Fibroblast of the conjunctiva (primary cell): ENCODE measurements around the gene SUSD6.

ENCODE experiments used
- DNase-seq: peaks from one replicate; pipeline ENCODE4 v3.0.0-alpha.2; 2010; ENCODE audit warnings: low read depth

Gene SUSD6

DNA sequence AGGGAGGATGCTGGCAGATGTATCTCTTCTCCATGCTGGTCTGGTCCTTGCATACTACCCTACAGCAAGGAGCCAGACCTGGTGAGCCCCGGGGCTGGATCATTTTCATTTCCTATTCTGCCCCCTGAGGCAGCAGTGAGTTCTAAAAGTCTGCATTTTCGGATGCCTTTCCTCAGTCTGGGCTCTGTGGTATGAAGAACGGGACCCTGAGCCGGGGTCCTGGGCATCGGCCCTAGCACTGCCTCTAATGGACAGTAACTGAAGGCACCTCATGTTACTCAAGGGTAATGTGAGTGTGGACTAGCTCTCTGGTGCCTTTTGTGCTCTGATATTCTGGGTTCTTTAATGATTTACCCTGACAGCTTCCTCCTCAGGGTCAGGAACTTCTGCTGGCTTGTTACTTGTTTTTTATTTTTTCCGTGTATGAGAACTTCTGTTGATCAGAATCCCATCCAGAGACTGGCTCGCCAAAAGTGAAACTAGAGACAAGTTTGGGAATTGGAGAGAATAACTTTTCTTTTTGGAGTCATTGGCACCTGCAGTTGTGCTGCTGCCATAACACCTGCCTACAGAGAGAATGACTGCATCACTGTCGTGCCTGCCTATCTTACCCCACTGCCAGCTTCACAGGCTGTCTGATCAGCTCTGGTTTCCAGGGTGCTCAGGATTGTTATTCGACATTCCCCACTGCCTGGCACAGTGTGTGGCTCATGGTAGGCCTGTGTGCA lies 62.3 kb downstream of the SUSD6 start:
- DNase-seq = no peak

DNA sequence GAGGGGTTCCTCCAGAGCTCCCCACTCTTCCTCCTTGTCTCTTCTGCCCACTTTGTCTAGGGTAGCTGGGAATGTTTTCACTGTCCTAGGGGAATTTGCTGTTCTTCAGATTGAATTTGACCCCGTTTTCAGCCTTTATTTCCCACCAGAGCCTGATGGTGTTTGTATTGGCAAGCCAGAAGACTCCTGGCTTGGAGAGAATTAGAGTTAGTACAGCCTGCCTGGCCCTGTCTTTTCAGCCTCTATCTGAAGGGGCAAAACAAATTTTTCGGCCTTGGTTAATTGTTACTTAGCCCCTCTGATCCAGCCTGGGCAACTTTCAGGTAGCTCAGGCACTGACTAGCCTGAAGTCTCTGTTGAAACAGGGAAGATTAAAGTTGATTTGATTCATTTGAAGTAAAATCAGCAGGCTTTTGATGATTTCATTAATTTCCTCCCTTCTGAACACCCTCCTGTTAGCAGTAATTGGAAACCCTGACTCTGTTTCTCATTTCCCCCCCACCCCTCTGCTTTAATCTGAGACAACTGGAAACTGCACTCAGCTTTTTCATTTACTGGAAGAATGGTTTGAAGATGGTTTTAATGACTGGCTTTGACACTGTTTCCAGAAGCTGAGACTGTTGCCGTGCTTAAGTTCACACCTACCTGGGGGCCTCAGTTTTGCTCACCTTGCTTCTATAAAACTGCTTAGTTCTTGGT lies 63.3 kb downstream of the SUSD6 start:
- DNase-seq = no peak

DNA sequence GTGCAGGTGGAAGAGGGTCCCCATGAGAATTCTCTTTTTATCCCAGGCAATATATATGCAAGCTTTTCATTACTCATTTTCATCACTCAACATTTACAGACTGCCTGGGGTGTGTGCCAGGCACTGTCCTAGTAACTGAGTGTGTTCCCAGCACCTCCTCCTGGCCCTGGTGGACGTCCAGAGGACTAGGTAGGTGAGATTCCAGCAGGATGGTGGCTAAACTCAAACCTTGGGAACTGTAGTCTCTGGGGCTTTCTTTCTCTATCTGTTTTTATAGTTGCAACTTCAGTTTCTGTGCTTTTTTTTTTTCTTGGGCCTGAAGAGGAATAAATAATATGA lies 63.8 kb downstream of the SUSD6 start:
- no peak for DNase-seq

DNA sequence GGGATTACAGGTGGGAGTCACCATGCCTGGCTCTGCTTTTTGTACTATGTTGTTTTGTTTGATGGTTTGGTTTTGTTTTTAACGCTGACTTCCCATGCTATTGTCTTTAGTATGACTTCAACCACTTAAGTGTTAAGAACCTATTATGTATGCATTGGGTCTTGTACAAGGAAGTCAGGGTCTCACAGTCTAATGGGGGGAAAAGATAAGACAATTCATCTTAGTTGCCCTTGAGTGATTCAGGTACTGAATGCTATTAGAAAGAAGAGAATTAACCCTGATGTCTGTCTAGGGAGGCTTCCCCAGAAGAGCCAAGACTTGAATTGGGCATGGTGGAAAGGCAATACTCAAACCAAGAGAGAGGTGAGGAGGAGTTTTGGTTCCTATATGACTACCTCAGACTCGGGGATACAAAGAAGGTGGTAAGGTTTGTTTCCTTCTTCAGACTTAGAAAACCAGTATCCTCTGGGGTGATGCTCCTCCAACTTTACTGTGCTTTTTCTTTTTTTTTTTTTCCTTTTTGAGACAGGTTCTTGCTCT lies 64.6 kb downstream of the SUSD6 start:
- no peak for DNase-seq

DNA sequence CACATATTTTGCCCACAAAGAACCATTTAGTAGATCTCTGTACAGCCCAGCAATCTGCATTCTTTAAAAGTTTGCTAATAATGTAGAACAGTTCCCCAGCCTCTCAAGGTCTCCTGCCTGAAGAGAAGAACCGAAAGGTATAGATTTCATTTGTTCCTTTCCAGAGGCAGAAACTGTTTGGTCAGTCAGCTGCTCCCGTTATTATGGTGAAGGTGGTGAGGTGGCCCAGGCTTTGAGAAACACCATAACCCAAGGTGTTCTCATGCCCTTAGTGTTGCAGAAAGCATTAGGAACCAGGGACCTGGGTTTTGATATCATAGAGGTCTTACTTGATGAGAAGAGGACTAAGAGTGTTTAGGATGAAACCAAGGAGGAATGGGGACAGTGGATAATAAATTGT lies 65.3 kb downstream of the SUSD6 start:
- DNase-seq = no peak

DNA sequence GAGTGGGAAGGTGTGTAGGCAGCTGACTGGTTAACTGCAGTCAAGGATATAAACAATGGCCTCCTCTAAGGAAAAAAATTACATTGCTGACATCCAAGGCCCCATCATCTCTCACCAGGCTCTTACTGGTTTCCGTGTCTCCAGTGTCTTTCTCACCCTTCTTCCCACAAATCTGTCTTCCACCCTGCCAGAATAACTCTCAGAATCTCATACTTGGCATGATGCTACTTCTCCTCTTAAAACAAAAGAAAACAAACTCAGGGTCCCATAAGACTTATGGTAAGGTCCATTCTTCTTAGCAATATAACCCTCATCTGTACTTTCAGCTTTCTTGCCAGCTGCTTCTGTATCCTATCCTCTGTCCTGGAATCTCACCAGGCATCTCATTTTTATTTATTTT lies 68.9 kb downstream of the SUSD6 start:
- DNase-seq = no peak

DNA sequence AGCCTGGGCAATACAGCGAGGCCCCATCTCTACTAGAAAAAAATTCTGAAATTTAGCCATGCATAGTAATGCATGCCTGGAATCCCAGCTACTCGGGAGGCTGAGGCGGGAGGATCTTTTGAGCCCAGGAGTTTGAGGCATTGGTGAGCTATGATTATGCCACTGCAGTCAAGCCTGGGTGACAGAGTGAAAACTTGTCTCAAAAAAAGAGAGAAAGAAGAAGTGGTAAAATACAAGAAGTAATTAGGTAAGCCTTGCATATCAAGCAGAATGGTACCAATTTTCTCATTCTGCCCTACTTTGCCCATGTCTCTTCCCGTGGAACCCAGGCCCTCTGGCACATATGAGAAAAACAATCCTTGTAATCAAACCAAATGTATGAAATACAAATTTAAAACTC lies 70.7 kb downstream of the SUSD6 start:
- DNase-seq = no peak

DNA sequence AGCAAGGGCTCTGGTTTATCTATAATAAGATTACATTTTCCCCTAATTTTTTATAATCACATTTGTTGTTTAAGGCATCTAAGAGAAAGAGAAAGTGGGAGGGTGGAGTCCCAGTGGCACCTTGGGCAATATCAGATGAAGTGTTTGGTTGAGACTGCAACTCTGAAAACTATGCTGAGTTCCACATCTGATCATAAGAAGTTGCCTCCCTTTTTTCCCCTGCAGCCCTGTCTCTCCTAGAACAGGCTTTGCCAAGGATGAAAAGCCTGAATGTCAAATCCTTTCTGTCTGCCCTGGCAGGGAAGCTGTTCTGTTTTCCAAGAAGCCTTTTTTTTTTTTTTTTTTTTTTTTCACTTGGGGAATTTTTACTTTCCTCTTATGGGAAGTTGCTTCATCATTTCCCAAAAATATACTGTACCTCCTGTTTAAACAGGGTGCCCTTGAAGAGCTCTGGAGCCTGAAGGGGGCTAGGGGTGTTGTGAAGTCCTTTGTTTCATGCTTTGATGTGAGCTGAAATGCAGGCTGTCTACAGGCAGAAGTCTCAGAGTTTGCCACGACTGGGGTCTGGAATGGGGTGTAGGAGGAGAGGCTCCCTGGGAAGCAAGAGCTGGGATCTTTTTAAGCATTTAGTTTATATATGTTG lies 71.3 kb downstream of the SUSD6 start:
- no peak for DNase-seq

DNA sequence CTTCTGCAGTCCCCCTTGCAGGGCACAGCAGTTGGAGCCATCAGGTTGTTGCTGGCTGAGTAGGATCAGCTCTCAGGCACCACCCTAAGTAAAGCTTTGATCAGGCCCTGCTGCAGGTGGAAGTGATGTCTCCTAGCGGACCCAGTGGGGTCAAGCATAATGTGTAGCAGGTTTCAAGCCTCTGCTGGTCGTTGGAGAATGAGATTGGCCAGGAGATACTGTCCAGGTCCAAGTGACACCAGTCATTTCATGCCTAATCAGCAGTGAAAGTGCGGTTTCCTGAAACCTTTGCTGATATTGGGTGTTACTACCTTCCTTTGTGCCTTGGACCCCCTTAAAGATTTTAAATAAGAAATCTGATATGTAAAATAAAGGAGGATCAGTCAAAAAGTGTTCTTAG lies 72.6 kb downstream of the SUSD6 start:
- DNase-seq = no peak

DNA sequence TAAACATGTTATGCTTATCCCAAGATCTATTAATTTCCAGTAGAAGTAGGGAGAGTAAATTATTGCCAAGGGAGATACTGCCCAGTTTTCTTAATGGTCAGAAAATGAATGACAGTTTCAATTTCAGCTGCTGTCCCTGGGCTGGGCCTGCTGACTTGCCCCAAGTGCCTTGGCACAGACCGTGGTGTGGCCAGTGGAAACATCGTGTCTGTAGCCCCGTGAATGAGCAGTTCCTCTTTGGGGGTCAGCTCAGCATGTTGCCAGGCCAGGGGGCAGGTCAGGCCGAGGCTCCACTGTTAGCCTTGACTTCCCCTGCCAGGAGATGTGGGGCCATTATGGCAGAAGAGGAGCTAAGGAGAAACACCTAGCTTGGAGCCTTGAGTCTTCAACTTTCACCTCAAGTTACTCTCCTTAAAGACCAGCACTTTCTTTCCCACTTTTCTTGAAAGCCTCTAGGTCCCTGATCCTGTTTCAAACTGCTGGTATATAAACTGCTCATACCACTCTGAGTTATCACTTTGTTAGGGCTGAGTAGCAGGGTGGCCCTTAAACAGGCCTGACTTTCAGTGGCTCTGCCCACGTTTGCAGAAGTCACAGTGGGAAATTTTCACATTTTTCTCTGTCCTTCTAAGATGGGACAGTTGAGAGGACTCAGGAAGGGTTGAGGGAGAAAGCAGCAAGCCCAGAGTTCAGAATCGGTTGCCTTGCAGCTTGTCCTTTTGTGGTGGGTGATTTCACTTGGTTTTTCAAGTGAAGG lies 73.2 kb downstream of the SUSD6 start:
- no peak for DNase-seq

DNA sequence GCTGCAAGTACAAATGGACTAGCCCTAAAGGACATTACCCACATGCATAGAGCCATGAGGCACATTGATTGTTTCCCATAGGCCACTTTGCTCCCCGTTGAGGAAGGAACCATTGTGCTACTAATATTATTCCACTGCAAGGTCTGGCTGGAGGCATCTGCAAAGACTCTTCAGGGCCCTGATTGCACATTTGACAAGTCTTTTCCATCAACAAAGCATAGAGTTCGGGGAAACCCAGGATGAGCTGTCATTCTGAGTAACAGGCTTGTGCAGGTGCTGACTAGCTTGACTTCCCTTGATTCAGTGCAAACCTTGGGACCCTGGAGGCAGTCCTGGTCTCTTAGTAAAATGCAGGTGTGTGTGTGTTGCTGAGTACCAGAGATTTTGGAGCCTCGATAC lies 73.8 kb downstream of the SUSD6 start:
- DNase-seq = no peak

DNA sequence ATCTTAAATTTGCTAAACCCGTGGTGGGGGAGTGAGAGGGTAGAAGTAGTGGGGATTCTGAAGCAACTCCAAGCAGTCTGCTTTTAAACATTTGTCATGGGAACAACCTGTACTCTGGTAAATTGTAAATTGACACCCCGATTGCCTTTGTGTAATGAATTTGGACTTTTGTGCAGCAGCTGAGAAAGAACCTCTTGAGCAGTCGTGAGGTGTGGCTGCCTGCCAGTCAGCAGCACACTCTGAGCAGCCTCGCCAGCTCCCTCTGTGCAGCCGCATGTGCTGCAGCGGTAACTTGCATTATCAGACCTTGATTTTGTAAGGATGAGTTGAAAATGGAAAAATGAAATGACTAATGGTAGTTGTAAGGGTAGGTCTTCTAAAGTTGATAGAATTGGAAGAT lies 74.3 kb downstream of the SUSD6 start:
- peak; percentile 71 for DNase-seq

DNA sequence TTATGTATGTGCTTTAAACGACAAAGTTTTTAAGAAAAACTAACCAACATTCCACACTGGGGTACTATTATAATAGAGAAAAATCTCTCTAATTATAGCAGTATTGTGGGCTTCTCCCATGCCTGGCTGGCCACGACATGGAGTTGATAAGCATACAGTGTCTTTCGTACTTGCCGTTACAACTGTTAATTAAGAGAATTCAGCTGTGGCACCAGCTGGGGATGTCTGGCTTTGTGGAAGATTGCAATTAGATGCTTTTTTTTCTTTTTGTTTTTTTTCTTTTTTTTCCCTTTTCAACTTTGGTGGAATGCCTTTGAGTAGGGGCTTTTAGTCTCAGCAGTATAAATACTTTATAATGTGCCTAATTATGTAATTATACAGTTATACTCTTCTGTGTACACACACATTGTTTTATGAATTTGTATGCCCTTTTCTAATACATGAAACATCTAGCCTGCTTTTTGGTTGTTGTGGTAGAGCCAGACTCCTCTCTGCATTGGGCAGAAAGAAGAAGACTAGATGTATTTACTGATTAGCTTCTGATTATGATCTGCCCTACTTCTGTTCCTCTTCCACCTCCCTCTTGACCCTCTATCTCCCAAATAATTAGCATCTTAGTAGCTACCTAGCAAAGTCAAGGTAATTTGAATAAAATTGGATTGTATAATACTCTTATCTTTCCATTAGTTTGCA lies 76.4 kb downstream of the SUSD6 start:
- DNase-seq = no peak

DNA sequence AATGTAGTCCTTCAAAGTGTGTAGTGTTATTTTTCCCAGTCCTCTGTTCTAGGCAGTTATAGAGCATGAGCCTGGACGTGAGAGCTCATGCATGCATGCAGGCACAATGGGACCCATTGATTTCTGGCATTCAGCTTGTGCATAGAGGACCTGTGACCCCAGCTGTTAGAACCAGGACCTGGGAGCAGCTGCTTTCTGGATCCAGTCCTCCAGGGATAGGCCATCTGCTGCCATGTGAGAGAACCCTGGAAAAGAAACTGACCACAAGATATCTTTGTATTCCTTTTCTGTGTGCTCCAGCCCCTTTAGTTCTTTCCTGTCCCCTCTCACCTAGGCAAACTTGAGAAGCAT lies 76.9 kb downstream of the SUSD6 start:
- DNase-seq = no peak

DNA sequence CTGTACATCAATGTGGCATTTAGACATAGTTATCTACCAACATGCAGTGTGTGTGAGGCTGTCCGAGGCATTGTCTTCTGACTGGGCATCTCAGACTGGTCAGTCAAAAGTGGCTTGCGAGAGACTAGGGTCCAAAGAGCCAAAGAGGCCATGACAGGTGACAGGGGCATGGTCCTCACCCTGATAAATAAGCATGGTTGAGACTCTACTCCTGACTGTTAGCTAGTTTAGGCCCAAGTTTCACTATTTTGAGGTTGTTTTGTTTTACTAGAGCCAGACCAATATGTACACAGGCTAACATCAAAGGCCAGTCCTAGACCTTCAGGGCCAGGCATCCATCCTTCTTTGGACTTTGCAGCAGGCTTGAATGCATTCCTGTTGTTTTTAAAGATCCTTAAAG lies 78.6 kb downstream of the SUSD6 start:
- DNase-seq = no peak

DNA sequence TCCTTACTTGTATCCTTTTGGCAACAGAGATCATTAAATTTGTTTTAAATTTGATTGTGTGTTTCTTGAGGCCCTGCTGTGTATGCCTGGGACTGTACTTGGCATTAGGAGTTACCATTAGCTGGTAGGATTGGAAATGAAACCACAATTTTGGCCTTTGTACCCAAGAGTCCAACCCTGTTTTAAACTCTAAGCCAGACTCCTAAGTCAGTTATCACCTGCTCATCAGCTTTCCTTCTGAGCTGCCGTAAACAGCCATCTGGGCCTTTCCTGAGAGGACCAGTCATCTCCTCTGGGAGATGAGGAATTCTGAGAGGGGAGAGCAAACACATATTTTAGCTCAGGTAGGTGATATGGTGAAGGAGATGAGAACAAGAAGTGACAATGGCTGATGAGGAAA lies 81.2 kb downstream of the SUSD6 start:
- DNase-seq = no peak

DNA sequence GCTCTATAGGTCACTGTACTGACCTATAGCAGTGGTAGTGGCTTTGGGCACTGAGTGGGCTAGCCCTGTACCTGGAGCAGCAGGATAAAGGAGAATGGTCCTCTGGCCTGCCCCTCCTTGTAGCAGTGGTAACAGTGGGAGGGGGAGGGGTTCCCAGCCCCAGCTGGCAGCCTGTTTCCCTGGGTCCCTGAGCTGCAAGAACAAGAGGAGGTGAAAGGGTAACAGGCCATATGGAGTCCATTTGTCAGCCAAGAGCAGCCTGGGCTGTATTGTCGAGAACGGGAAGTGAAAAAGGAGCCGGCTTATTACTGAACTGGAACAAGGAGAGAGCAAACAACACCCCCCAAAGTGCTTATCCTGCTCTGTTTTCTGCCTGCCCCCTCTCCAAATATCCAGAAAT lies 81.7 kb downstream of the SUSD6 start:
- peak; percentile 50 for DNase-seq

DNA sequence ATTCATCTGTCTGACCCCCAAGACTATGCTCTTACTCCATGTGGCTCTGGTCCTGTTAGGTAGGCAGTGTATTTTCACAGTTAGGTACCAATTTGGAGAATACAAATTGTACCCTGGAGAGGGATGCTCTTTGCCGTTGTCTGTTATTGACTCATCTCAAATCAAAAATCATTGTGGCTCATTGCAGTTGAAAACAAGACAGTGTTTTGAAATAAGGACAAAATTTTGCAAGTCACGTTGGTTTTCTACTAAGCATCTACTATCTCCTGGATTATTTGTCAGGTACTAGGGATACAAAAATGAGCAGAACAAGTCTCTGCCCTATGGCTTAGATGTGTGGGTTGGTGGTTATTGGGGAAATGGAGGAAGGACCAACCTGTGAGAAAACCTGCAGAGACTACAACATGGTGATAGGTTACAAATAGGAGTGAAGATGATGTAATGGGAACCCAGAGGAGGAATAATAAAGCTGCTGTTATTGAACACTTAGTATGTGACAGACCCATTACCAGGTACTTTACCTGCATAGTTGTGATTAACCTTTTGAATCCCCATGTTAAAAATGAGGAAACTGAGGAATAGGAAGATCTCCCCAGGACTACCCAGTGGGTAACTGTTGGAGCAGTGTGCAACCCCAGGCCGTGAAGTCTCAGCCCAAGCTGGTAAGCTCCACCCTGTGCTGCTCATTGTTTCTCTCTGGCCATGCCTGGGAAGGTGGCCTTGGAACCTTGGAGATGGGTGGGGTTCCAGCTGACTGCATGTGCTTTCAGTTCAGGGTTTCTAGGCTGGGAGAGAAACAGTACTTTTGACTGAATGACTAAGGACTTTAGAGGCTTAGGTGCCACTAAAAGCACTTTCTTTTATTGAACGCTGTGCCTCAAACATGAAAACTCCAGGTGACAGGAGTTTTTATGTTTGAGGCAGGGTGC lies 82.7 kb downstream of the SUSD6 start:
- no peak for DNase-seq

DNA sequence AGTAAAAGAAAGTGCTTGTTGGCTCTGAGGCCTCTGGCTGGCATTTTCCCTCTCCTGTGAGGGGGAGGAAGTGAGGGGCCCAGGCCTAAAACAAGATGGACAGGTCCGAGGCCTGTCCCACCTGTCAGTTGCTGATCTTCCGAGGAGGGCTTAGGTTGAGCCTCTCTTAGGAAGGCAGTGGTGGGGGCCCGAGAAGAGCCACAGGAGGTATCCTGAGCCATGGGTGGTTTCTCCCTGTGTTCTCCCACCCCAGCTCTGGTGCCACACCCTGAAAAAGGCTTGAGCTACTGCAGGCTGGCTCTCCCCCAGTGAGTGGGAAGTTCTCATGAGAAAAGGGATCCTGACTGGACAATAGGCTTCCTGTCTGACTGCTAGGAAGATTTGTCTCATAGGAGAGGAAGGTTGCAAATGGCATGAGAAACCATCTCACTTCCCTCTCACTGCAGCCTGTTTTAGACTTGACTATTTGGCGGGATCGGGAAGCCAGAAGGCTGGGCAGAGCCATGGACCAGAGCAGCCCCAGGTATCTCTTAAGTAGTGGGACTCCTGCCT lies 83.4 kb downstream of the SUSD6 start:
- DNase-seq = no peak

DNA sequence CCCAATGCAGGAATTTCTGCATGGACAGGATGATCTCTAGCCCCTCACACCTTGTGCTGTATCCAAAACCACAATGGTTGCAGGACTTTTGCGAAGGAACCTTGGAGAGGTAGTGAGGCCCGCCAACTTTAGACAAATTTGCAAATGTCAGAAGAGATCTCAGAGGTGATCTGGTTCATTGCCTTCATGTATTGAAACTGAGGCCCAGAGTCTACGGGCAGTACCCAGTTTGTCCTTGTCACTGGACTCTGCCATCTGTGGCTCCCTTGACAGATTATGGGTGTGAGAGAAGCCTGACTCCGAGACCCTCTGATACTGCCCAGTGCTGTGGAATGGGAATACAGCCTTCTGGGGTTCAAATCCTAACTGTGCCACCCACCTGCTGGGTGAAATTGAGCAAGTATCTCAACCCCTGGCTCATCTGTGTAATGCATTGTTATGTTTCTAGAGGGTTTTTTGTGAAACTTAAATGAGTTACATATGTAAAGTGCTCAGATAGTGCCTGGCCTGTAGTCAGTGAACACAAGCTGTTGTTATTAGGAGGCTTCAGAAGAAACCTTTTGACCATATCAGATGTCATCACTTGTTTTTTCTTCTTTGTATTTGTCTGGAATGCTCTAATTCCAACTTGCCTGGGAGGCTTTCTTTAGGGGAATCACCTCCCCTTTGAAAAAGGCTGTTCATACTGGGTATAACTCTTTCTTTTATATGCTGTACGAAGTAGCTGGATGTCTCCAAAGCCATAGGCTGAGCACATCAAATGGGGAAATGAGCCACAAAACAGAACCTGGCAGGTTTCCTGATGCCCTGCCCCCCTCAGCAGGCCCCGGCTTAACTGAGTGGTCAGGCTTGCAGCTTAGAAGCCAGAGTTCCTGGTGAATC lies 84.2 kb downstream of the SUSD6 start:
- DNase-seq = peak; percentile 74
